Progenitor cell of endocrine pancreas (in vitro differentiated cells): ENCODE data around the gene PAWR. TPM values are rescaled to one million over a fixed set of nuclear protein-coding genes. Genes with fewer than 3 reads are reported as not detected.
"Not testable (repeated sequence)": the region's sequence is repeated elsewhere in the genome, so short reads cannot be mapped to it uniquely, and the experiment has no call there.

Source experiments
- DNase-seq: peaks from one replicate; pipeline ENCODE4 v3.0.0; 2021; ENCODE audit warnings: low spot score; ENCODE audit not compliant: unreplicated experiment
- H3K27ac Mint-ChIP-seq: 2 replicates; pipeline ENCODE4 v1.8.0; 2021; ENCODE audit warnings: mild to moderate bottlenecking, moderate library complexity, mixed read lengths
- H3K27me3 Mint-ChIP-seq: 2 replicates; pipeline ENCODE4 v1.8.0; 2021; ENCODE audit warnings: mixed read lengths
- H3K36me3 Mint-ChIP-seq: 2 replicates; pipeline ENCODE4 v1.8.0; 2022; ENCODE audit warnings: mixed read lengths; ENCODE audit not compliant: insufficient read depth
- H3K4me1 Mint-ChIP-seq: 2 replicates; pipeline ENCODE4 v1.8.0; 2021; ENCODE audit warnings: low read depth, mixed read lengths
- H3K4me3 Mint-ChIP-seq: 2 replicates; pipeline ENCODE4 v1.8.0; 2021; ENCODE audit warnings: low read depth, mild to moderate bottlenecking, moderate library complexity, mixed read lengths
- H3K9me3 Mint-ChIP-seq: 2 replicates; pipeline ENCODE4 v1.8.0; 2021; ENCODE audit warnings: low read depth, mixed read lengths
- total RNA-seq: library from RNA; stranded (reverse); gene quantifications from 2 replicates; pipeline ENCODE4 v1.2.1, GENCODE V29; 2021
- TF ChIP-seq, protein P1 (sequence below): fragments of 200-600 bp; sonication (generic); IDR thresholded peaks from one replicate; pipeline ENCODE4 v1.5.0; 2021; ENCODE audit warnings: antibody characterized with exemption, mild to moderate bottlenecking; ENCODE audit not compliant: unreplicated experiment

PAWR gene
- total RNA-seq, 1 donor from 2014 or later = 85.7 TPM

DNA sequence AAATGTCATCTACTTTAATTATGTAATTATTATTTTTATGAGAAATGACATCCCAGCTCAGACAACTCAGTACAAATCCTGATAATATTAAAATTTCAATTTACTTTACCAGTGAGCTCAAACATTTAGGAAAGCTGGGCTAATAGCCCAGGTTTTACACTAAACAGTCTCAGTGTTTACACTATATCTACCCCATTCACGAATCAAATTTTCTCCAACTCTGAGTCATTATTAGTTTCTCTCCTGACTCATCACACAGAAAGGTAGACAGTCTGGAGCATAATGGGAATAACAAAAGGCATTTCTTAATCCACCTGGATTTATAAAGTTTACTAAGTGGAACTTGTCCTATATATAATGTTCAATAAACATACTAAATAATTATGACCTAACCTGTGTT is 5.7 kb downstream of the PAWR start:
- H3K27ac Mint-ChIP-seq = no peak overlapping the region

DNA sequence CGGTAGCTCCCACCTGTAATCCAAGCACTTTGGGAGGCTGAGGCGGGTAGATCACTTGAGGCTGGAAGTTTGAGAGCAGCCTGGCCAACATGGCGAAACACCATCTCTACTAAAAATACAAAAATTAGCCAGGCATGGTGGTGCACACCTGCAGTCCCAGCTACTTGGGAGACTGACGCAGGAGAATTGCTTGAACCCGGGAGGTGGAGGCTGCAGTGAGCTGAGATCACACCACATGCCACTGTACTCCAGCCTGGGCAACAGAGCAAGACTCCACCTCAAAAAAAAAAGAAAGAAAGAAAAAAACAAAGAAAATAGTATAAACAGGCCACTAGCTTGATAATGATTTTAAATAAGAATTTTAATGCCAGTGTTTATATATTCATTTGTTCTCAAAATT is 6.4 kb downstream of the PAWR start:
- H3K36me3 Mint-ChIP-seq, H3K27ac Mint-ChIP-seq, H3K9me3 Mint-ChIP-seq, H3K4me3 Mint-ChIP-seq, DNase-seq: not testable (repeated sequence)
- H3K27me3 Mint-ChIP-seq = peaks cover 39% of the 10 kb centered on the region
- peaks cover 46% of the 10 kb centered on the region for H3K4me1 Mint-ChIP-seq

More for the DNA sequence above, 5.7 kb downstream of the PAWR start:
- H3K36me3 Mint-ChIP-seq = peaks cover 1% of the 10 kb centered on the region
- no peak overlapping the region for H3K4me3 Mint-ChIP-seq
- TF ChIP-seq, protein P1, sequence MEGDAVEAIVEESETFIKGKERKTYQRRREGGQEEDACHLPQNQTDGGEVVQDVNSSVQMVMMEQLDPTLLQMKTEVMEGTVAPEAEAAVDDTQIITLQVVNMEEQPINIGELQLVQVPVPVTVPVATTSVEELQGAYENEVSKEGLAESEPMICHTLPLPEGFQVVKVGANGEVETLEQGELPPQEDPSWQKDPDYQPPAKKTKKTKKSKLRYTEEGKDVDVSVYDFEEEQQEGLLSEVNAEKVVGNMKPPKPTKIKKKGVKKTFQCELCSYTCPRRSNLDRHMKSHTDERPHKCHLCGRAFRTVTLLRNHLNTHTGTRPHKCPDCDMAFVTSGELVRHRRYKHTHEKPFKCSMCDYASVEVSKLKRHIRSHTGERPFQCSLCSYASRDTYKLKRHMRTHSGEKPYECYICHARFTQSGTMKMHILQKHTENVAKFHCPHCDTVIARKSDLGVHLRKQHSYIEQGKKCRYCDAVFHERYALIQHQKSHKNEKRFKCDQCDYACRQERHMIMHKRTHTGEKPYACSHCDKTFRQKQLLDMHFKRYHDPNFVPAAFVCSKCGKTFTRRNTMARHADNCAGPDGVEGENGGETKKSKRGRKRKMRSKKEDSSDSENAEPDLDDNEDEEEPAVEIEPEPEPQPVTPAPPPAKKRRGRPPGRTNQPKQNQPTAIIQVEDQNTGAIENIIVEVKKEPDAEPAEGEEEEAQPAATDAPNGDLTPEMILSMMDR = no peak
- no peak for DNase-seq
- peaks cover 44% of the 10 kb centered on the region for H3K4me1 Mint-ChIP-seq
- no peaks in the 10 kb centered on the region for H3K9me3 Mint-ChIP-seq
- H3K27me3 Mint-ChIP-seq = peaks cover 32% of the 10 kb centered on the region

DNA sequence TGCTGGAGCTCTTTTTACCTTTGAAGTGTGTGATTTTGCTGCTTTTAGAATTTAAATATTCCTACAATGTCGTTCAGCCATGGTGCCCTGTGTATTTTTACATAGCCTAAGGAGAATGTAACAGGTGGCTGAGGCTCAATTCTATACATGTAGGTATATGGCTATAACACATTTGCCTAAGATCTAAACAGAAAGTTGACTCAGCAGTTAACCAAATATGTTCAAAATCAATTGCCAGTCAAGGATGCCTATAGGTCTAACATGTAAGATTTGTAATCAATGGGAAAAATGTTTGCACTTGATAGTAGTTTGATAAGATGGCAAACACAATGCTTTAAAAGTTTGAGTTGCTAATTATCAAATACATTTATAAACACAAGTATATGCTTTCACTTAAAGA is 8.2 kb downstream of the PAWR start:
- Mint-ChIP-seq H3K27me3 (peaks cover 51% of the 10 kb centered on the region), H3K4me3 (no peak overlapping the region), H3K4me1 (peaks cover 34% of the 10 kb centered on the region), H3K36me3 (peaks cover 1% of the 10 kb centered on the region), H3K27ac (no peak overlapping the region), H3K9me3 (no peaks in the 10 kb centered on the region)
- TF ChIP-seq, protein P1 = no peak
- DNase-seq = no peak

DNA sequence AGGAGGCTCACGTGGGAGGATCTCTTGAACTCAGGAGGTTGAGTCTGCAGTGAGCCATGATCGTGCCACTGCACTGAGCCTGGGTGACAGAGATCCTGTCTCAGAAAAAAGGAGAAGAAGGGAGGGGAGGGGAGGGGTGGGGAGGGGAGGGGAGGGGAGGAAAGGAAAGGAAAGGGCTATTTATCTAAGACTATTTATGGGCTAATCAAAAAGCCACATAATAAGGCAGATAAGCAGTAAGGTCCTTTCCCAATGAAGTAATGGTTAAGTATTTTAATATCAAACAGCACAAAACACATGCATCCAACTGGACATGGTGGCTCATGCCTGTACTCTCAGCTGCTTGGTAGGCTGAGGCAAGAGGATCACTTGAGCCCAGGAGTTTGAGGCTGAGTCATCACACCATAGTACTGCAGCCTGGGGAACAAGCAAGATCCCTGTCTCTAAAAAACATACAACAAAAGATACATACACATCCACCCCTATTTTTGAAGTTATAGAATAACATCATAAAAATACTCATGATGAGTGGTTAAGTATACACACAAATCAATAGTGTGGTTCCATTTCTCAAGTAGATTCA is 9.7 kb downstream of the PAWR start:
- H3K36me3 Mint-ChIP-seq = peaks cover 1% of the 10 kb centered on the region
- H3K9me3 Mint-ChIP-seq = no peaks in the 10 kb centered on the region
- no peak overlapping the region for H3K27ac Mint-ChIP-seq
- H3K4me3 Mint-ChIP-seq = no peak overlapping the region
- no peak for DNase-seq
- H3K4me1 Mint-ChIP-seq = peaks cover 23% of the 10 kb centered on the region
- TF ChIP-seq, protein P1 = no peak
- peaks cover 42% of the 10 kb centered on the region for H3K27me3 Mint-ChIP-seq

DNA sequence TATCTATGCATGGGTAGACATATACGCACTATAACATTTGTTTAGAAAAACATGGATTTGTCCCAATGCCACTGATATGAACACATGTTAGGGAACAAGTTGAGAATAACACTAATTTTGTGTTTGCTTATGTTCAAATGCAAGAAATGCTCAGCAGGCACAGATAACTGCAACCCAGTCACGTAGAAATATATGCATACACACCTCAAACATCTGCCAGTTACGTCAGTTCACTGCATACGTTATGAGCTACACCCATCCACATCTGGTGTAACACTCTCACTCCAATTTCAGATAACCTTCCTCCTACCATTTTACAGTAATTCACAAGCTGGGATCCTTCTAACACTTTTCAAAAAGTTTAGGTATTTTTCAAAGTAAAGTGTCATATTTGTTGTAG is 10.7 kb downstream of the PAWR start:
- H3K4me1 Mint-ChIP-seq = peaks cover 20% of the 10 kb centered on the region
- H3K27me3 Mint-ChIP-seq = peaks cover 32% of the 10 kb centered on the region
- H3K4me3 Mint-ChIP-seq = no peak overlapping the region

DNA sequence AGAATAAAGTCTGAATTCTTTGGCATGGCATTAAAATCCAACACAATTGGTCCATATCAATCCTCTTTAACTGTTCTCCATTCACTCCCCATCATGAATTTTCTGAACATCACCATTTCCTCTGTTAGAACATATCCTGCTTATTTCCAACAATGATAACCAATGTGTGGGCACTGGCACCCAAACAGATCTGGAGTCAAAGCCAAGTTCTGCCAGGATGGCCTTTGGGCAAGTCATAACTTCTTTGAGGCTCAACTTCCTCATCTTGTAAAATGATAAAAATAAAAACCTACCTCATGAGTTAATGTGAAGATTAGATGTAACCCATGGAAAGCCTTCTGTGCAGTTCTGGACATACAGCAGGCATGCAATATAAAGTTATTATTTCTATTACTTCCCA is 12.5 kb downstream of the PAWR start:
- TF ChIP-seq, protein P1 = no peak
- Mint-ChIP-seq H3K27me3 (peaks cover 32% of the 10 kb centered on the region), H3K36me3 (peaks cover 11% of the 10 kb centered on the region), H3K27ac (no peak overlapping the region), H3K4me3 (no peak overlapping the region), H3K9me3 (peaks cover 8% of the 10 kb centered on the region), H3K4me1 (peaks cover 20% of the 10 kb centered on the region)
- no peak for DNase-seq

More for the DNA sequence above, 10.7 kb downstream of the PAWR start:
- H3K27ac Mint-ChIP-seq = no peak overlapping the region
- TF ChIP-seq, protein P1 = no peak
- DNase-seq = no peak
- no peaks in the 10 kb centered on the region for H3K9me3 Mint-ChIP-seq
- peaks cover 3% of the 10 kb centered on the region for H3K36me3 Mint-ChIP-seq
